Midbrain (tissue), 1 donor: ENCODE data around the gene NOP14.
"Not testable (repeated sequence)": the region's sequence is repeated elsewhere in the genome, so short reads cannot be mapped to it uniquely, and the experiment has no call there.

ENCODE experiments used
- DNase-seq: peaks from one replicate; lab custom pipeline; 2025; lab: John Stamatoyannopoulos, UW

The NOP14 gene

DNA sequence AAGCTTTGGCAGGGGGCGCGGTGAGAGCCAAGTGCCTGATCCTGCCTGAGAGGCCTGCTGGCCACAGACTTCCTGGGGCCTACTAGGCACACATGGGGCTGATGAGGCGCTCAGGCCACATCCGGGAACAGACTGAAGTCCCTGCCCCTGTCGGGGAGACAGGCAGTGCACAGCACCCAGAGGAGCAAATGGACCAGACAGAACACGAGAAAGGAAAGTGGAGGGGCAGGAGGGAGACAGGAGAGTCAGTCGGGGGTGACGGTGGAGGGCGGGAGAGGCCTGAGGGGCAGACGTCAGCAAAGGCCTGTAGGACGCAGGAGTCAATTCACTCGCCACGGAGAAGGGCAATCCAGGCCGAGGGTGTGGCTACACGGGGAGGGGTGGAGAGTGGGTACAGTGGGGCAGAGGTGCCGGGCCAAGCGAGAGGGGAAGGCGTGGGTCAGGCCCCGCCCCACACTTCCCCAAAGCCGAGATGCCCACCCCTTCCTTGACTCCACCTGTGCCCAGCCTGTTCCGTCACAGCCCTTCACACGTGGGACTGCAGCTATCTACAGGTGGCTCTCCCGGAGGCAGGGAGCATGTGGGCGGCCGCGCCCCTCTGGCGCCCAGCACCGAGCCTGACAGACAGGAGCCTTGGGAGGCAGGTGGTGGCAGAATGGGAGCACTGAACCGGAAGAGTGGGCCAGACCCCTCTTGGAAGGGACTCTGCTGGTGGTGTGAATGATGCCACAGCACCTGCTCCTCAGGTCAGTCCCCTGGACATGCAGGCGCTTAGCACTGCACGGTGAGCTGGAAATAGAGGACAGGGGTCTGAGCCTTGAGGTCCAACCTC, 20.5 kb downstream of the NOP14 start:
- no peak for DNase-seq

GRCh38 chr4:2942037-2942531, 21.1 kb downstream of the NOP14 start:
- no peak for DNase-seq

DNA sequence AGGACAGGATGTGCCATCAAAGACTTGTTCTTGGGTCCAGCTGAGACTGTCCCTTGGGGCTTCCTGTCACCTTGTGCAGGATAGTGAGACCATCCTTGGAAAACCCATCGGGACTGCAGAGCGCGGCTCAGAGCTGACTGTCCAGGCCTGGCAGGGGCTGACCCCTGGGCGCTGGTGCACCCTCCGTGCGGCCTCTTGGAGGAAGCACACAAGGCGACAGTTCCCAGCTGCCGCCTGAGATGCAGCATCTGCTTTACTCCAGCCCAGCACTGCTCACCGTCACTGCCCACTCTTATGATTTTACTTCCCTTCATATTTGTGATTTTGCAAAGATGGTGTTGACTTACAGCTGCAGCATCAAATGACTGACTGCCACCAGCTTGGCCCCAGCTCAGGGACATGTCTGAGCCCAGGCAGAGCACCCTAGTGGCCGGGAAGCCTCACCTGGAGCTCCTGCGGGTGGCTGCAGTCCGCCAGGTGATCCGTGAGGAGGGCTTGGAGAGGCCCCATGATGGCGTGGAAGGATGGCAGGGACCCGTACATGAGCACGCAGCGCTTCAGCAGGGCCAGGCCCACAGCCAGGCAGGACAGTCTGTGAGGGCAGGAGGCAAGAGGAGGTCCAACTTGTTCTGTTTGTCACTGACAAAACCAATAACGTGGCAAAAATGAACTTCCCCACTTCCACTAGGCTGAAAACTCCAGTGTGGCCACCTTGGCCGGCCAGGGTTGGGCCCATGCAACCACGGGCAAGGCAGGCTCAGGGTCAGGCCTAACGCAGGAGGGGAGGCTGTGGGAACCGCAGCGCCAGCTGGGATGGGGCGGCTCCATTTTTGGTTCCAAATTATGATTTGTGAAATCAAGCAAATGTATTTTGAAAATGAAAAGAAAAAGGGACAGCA, 21.8 kb downstream of the NOP14 start:
- no peak for DNase-seq

DNA sequence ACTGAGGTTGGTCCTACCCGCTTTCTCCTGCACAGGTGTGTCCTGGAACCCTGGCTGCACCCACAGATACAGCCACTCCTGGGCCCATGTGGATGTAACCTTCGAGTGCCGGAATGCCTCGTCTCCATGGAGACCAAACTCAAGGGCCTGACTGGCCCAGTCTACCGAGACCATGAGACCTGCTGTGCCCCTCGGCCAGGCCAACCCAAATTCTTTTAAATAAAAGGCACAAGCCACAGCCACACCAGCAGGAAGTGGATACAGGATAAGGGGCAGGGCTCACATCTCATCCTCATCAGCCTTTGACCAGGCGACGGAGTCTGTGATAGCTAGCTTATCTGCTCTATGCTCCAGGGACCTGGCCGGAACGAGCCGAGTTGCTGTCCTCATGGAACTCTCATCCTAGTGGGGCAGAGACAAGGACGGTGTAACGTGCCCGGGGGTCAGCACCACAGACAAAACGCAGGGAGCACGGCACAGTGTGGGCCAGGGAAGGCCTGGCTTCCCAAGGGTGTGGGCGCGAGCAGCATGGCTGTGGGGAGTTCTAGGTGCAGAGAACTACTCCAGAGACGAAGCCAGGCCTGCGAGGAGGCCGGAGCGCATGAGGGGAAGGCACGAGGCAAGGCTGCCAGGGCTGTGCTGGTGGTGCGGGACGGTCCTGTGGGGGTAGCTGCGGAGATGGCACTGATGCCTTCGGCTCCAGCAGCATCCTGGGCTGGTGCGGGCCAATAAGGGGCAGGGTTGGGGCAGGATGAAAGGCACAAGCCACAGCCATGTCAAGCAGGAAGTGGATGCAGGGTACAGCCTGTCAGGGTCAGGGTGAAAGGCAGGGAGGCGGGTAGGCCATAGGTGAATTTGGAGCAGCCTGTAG, 22.7 kb downstream of the NOP14 start:
- no peak for DNase-seq

DNA sequence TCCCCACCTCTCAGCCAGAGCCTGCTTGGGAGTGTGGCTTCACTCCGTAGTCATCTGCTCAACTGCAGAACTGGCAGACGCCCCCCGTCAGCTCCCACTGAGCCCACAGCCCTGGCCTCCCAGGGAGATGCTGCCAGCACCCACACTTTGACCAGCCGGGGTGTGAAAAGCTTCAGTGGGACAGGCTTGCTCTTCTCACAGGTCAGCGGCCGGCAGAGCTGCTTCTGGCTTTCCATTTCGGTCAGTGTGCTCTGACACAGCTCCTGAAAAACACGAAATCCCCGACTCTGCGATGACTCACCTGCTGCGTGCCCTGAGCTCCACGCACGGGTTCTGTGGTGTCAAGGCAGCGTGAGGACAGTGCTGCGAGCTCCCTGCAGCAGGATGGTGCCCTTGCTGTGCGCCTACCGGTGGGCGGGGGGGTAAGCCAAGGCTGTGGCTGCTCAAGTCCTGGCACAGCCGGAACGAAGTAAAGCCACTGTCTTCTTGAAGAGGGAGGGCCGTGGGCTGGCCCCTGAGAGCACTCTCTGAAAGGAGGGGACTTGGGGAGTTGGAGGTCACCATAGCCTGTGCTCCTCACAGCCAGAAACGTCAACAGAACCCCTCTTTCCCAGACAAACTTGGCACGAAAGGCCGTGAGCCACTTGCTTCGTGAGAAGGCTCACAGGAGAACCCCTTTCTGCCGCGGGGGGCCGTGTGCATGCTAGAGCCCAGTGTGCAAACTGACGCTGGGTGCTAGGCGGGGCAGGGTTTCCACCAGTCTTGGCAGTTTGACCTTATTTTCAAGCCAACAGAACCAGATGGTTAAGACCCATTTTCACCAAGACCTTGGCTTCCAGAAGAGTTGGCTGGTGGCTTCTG, 23.6 kb downstream of the NOP14 start:
- no peak for DNase-seq

DNA sequence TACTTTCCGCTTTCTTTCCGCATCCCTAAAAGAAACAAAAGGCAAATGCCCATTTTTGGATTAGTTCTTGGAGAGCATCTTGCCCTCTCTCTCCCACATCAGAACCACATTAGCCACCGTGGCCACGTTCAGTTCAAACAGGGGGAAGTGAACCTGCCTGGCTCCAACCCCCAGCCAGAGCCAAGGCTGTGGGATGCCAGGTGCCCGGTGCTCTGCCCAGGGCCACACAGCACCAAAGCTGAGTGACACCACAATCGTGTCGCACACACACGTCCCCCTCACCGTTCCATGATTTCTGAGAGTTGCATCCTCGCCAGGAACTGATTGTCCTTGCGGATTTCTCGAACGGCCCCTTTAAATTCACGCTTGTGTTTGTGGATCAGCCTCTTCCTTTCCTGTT, 24.3 kb downstream of the NOP14 start:
- no peak for DNase-seq

DNA sequence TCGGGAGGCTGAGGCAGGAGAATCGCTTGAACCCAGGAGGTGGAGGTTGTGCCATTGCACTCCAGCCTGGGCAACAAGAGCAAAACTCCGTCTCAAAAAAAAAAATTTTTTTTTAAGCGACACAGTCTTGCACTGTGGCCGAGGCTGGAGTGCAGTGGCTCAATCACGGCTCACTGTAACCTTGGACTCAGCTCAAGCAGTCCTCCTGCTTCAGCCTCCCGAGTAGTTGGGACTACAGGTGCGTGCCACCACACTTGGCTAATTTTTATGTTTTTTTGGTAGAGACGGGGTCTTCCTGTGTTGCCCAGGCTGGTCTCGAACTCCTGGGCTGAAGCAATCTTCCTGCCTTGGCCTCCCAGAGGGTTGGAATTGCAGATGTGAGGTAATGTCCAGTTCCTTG, 24.8 kb downstream of the NOP14 start:
- not testable (repeated sequence) for DNase-seq

GRCh38 chr4:2937986-2938385, 25.2 kb downstream of the NOP14 start:
- DNase-seq, result no peak

DNA sequence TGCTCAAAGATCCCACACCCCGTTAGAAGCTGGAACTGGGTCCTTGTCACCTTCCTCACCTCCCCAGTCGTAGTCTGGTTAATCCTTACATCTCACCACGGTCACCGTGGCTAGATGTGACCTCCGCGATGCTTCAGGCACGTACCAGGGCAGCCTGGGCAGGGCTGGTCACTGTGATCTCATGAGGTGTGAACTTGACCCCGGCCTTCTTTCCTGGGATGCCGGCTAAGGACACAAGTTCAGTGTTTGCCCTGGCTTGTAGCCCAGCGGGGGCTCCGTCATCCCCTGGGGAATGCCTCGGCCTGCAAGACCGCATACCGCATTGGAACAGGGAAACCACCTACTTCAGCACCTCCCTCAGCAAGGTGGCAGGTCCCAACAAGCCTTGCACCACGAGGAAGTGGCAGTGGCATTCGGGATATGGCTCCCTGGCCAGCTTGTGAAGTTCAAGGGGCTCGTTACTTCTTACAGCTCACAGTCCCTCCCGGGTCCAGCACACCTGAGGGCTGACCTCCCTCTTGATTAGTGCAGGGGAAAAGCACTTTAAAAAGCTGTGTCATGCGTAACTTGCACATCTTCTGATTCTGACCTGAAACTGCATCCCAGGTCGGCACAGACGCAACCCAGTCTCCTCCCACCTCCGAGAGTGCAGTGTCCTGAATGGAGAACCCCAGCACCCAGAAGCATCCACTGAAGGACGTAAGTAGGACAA, 25.9 kb downstream of the NOP14 start:
- no peak for DNase-seq

GRCh38 chr4:2936773-2937145, 26.4 kb downstream of the NOP14 start:
- no peak for DNase-seq

GRCh38 chr4:2935762-2936743, 27.2 kb downstream of the NOP14 start:
- DNase-seq, result no peak

DNA sequence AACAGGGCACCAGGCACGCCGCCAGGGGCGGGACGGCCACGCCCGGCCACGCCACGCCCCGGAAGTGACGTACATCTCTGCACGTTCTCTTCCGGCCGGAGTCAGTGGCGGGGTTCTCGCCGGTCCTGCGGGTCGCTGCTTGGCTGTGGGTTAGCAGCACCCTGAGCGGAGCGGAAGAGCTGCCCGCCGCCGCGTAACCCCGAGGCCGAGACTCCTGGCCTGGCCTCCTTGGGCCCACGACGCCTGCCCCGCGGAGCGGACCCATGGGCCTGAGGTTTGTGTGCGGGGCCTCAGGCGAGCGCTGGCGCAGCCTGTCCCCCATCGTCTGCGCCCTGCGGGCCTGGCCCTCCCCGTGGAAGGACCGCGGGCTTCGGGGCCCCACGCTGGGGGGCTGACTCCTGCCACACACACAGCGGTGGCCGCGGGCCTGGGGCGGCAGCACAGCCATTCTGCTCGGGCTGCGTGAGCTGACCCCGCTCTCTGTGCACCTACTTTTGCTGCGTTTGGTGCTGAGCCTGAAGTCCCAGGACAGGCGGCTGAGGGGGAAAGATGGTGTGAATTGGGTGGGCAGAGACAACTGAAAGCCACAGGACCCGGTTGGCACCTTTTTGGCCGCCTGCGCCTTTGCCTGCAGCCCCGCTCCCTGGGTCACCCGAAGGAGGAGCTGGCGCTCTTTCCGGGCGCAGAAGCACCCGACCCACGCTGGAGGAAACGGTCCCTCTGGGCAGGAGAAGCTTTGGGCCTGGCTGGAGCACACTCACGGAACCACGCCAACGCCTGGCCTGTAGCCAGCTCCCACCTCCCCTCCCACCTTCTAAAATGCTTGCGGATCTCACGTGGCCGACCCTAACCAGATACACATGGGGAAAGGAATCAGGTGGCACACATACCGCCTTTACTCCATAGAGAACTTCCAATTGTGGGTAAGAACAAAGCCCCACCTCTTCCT, 28.1 kb downstream of the NOP14 start:
- peak; percentile 86 for DNase-seq

- no peak for DNase-seq
These were observed 29.0 kb downstream of the NOP14 start for GRCh38 chr4:2934077-2934812.

- DNase-seq, result no peak
These were observed 29.6 kb downstream of the NOP14 start for GRCh38 chr4:2933566-2934076.

DNA sequence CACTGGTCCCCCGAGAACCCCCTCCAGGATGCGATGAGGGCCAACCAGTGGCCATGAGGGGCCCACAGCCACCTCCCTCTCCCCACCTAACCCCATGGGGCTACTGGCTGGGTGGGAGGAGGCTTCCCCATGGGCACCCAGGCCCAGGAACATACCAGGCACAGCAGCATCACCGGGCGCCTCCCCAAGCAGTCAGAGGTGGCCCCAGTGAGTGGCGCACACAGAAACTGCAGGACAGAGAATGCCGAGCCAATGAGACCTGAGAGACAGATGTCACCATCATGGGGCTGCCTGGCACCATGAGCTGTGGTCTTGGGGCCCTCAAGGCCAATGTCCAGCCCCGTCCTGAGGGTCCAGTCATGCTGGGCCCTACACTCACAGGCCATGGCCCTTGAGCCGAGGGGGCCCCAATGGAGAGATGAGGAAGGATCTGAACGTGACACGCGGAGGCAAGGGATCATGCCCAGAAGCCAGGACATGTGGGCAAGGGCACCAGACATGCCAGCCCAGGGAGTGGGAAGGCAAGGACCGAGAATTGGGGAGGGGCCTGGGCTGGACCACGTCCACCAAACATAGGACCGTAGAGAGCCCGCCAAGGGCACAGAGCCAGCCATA, 30.1 kb downstream of the NOP14 start:
- DNase-seq, result no peak

- no peak for DNase-seq
These were observed 30.8 kb downstream of the NOP14 start for GRCh38 chr4:2932321-2932950.
